ENCODE data around the gene ATXN10.
A peak's percentile ranks its signal among the peaks of the same experiment; 100 is the strongest.

ATXN10 gene

DNA sequence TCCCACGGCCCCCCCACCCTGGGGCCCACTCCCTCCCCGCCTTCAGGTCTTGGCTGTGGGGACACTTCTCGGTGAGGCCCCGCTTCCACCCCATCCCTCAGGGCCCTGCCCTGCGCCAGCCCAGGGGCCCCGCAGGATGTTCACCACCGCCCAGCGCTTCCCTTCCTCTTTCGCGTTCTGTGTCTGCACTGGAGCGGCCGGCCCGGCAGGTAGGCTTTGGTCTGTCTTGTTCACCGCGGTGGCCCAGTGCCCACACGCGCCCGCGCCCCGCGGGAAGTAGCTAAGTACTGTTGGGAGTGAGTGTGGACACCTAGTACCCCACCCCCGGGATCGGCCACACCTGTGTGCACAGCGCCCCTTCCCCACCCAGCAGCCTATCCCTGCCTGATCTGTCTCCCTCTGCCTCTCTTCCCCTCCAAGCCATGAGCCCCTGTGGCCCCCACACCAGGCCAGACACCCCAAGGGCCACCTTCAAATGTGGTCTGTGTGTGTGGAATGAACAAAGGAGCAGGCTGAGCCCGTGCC lies 219.9 kb downstream of the ATXN10 start:
- no peak for DNase-seq (ENCODE audit: low read depth)
- TF ChIP-seq, protein P1, sequence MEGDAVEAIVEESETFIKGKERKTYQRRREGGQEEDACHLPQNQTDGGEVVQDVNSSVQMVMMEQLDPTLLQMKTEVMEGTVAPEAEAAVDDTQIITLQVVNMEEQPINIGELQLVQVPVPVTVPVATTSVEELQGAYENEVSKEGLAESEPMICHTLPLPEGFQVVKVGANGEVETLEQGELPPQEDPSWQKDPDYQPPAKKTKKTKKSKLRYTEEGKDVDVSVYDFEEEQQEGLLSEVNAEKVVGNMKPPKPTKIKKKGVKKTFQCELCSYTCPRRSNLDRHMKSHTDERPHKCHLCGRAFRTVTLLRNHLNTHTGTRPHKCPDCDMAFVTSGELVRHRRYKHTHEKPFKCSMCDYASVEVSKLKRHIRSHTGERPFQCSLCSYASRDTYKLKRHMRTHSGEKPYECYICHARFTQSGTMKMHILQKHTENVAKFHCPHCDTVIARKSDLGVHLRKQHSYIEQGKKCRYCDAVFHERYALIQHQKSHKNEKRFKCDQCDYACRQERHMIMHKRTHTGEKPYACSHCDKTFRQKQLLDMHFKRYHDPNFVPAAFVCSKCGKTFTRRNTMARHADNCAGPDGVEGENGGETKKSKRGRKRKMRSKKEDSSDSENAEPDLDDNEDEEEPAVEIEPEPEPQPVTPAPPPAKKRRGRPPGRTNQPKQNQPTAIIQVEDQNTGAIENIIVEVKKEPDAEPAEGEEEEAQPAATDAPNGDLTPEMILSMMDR (conservative IDR thresholded peaks at IDR 0.05; ENCODE audit: low read depth, low read length), result no peak
- no peak overlapping the region for H3K4me3 ChIP-seq (ENCODE audit: low read depth, low read length)

DNA sequence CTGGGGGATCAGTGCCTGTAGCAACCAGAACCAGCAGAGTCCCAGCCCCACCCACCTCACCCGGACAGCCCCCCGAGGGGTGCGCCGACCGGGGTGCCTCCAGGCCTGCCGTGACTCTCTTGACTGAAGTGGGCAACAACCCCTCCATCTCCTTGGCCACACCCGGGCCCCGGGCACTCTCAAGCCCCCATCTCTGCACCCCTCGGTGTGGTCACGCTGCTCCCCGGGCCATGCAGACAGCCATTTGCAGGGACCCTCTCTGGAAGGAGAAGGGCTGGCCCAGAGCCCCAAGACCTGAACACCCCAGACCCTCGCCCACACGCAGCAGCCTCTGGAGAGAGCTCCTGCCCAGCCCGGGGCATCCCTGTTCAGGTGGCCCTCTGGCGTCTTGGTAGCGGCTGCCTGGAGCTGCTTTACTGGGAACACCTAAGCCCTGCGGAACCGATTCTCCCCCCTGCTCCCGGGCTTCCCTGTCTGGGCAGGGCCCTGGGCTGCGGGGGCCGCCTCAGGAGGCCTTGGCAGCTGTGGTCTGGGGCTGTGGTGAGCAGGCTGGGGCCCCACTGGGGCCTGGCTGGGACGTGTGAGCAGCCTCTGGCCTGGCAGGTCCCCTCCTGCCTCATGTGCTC lies 220.5 kb downstream of the ATXN10 start:
- DNase-seq (ENCODE audit: low read depth), result no peak
- TF ChIP-seq, protein P1 (conservative IDR thresholded peaks at IDR 0.05; ENCODE audit: low read depth, low read length), result no peak
- no peak overlapping the region for H3K4me3 ChIP-seq (ENCODE audit: low read depth, low read length)

DNA sequence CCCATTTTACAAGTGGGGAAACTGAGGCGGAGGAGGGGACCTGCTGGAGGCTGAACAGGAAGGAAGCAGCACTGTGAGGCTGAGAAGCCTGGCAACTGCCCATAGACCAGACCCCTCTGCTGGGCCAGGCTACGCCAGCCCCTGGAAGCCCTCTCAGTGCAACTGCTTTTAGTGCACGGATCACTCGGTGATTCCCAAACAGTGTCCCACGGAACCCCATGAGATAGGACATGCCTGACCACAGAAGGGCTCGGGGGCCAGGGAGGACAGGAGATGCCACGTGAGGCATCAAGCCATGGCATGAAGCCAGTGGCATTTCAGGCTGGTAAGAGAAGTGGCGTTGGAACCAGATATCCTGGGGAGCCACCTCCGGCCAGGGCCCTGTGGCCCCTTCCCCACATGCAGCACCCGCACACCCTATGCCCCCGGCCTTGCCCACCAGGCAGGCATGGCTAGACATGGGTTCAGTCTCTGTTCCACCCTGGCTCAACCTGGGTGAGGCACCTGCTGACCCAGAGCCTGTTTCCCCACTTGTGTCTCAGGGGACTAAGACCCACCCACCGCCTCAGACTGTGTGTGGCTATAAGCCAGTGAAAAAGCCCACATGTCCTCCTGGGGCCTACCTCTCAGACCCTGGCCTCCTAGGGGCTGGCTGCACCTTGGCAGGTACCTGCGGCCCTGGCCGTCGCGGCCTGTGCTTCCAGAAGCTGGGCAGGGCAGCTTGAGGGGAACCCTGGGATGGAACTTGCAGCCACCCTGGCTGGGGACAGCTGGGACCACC lies 221.2 kb downstream of the ATXN10 start:
- H3K4me3 ChIP-seq (ENCODE audit: low read depth, low read length), result no peak overlapping the region
- DNase-seq (ENCODE audit: low read depth), result no peak
- TF ChIP-seq, protein P1 (conservative IDR thresholded peaks at IDR 0.05; ENCODE audit: low read depth, low read length), result no peak

DNA sequence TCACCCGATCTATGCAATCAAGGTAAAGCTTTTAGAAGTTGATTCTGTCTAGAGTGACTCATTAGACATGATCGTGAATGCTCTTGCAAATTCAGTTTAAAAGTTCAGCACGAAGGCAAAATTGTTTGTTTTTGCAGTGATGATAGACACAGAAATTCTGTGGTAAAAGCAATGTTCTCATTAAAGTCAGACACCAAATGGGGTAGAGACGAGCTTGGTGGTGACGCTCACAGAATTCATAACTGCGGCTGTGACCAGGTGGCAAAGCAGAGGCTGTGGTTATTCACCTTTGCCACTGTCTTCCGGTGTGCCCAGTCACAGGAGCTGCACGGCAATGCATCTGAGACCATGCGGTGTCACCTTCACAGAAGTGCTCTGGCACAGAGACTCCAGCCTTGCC lies 221.9 kb downstream of the ATXN10 start:
- TF ChIP-seq, protein P1 (conservative IDR thresholded peaks at IDR 0.05; ENCODE audit: low read depth, low read length), result no peak
- no peak overlapping the region for H3K4me3 ChIP-seq (ENCODE audit: low read depth, low read length)
- peak; percentile 65 for DNase-seq (ENCODE audit: low read depth)
